SK-N-SH treated with all-trans-retinoic acid at 6 μM for 48 hours (cell line): ENCODE data around the gene CCDC102A.

ENCODE experiments used
- ATAC-seq: fragments of 200-7000 bp; cut with Tn5 transposase; 3 replicates; pipeline ENCODE4 v1.9.1; 2020; ENCODE audit warnings: mild to moderate bottlenecking, moderate library complexity
- ARNTL ChIP-seq: fragments of 450-650 bp; formaldehyde crosslinking; IDR thresholded peaks from 2 replicates; pipeline ENCODE4 v1.5.0; 2020; ENCODE audit warnings: low read depth, mild to moderate bottlenecking, moderate library complexity, borderline replicate concordance
- BACH2 ChIP-seq: fragments of 250-450 bp; sonication (Bioruptor Pico); IDR thresholded peaks from 2 replicates; pipeline ENCODE4 v1.9.0; 2021; ENCODE audit warnings: mild to moderate bottlenecking, borderline replicate concordance
- CREB5 ChIP-seq: fragments of 250-450 bp; sonication (Bioruptor Pico); IDR thresholded peaks from 2 replicates; pipeline ENCODE4 v1.5.1; 2020; ENCODE audit warnings: low read depth, mild to moderate bottlenecking, moderate library complexity
- CSDC2 ChIP-seq: fragments of 250-450 bp; sonication (Bioruptor Pico); IDR thresholded peaks from 2 replicates; pipeline ENCODE4 v1.5.0; 2020; ENCODE audit warnings: mild to moderate bottlenecking, moderate library complexity
- CSRNP3 ChIP-seq: fragments of 250-450 bp; sonication (Bioruptor Pico); IDR thresholded peaks from 2 replicates; pipeline ENCODE4 v1.5.1; 2021; ENCODE audit warnings: mild to moderate bottlenecking, moderate library complexity
- ESRRG ChIP-seq: fragments of 250-450 bp; sonication (Bioruptor Pico); IDR thresholded peaks from 2 replicates; pipeline ENCODE4 v1.6.1; 2021; ENCODE audit warnings: mild to moderate bottlenecking
- GLIS3 ChIP-seq: fragments of 250-450 bp; sonication (Bioruptor Pico); IDR thresholded peaks from 2 replicates; pipeline ENCODE4 v1.5.0; 2020; ENCODE audit warnings: mild to moderate bottlenecking, moderate library complexity
- ISL1 ChIP-seq: fragments of 250-450 bp; sonication (Bioruptor Pico); IDR thresholded peaks from 2 replicates; pipeline ENCODE4 v2.1.2; 2022; ENCODE audit warnings: mild to moderate bottlenecking, moderate library complexity
- PATZ1 ChIP-seq: fragments of 250-450 bp; sonication (Bioruptor Pico); IDR thresholded peaks from 2 replicates; pipeline ENCODE4 v1.8.0; 2020; ENCODE audit warnings: mild to moderate bottlenecking, moderate library complexity, borderline replicate concordance
- PPARA ChIP-seq: fragments of 250-450 bp; sonication (Bioruptor Pico); IDR thresholded peaks from 2 replicates; pipeline ENCODE4 v1.5.0; 2020; ENCODE audit warnings: mild to moderate bottlenecking, borderline replicate concordance
- SNAI2 ChIP-seq: fragments of 250-450 bp; sonication (Bioruptor Pico); IDR thresholded peaks from 2 replicates; pipeline ENCODE4 v1.5.0; 2020; ENCODE audit warnings: mild to moderate bottlenecking, moderate library complexity
- TCF4 ChIP-seq: fragments of 250-450 bp; sonication (Bioruptor Pico); IDR thresholded peaks from 2 replicates; pipeline ENCODE4 v1.8.0; 2021; ENCODE audit warnings: mild to moderate bottlenecking, moderate library complexity, borderline replicate concordance
- TOX ChIP-seq: fragments of 250-450 bp; sonication (Bioruptor Pico); IDR thresholded peaks from 2 replicates; pipeline ENCODE4 v1.8.0; 2021; ENCODE audit warnings: mild to moderate bottlenecking, moderate library complexity, borderline replicate concordance
- ZC3H10 ChIP-seq: fragments of 250-450 bp; sonication (Bioruptor Pico); IDR thresholded peaks from 2 replicates; pipeline ENCODE4 v1.5.1; 2021; ENCODE audit warnings: mild to moderate bottlenecking, moderate library complexity
- ZFP3 ChIP-seq: fragments of 250-450 bp; sonication (Bioruptor Pico); IDR thresholded peaks from 2 replicates; pipeline ENCODE4 v1.5.0; 2020; ENCODE audit warnings: mild to moderate bottlenecking, moderate library complexity
- ZFP30 ChIP-seq: fragments of 450-650 bp; formaldehyde crosslinking; IDR thresholded peaks from 2 replicates; pipeline ENCODE4 v1.5.0; 2022; ENCODE audit warnings: mild to moderate bottlenecking, moderate library complexity
- ZNF565 ChIP-seq: fragments of 450-650 bp; formaldehyde crosslinking; conservative IDR thresholded peaks from 2 replicates; pipeline ENCODE4 v1.5.0; 2020; ENCODE audit warnings: low read depth, mild to moderate bottlenecking, moderate library complexity
- ZNF70 ChIP-seq: fragments of 450-650 bp; formaldehyde crosslinking; IDR thresholded peaks from 2 replicates; pipeline ENCODE4 v1.5.0; 2020; ENCODE audit warnings: mild to moderate bottlenecking, moderate library complexity
- ZNF8 ChIP-seq: fragments of 450-650 bp; formaldehyde crosslinking; IDR thresholded peaks from 2 replicates; pipeline ENCODE4 v1.5.0; 2020; ENCODE audit warnings: mild to moderate bottlenecking, moderate library complexity
- TF ChIP-seq, protein P1 (sequence below): fragments of 250-450 bp; sonication (Bioruptor Pico); IDR thresholded peaks from 2 replicates; pipeline ENCODE4 v1.5.0; 2020; ENCODE audit warnings: mild to moderate bottlenecking, moderate library complexity

CCDC102A gene

DNA sequence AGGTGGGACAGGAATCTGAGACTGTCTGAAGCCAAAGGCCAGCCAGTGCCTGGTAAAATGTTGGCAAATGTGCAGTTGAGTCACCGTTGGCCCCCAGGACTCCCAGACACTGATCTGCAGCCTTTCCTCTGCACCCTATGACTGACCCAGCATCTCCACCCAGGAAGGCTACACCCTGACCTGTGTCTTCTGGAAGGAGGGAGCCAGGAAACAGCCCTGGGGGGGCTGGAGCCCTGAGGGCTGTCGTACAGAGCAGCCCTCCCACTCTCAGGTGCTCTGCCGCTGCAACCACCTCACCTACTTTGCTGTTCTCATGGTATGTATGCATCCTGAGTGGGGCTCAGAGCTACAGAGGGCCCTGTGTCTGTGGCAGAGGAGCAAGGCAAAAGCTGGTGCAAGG, 30.1 kb upstream of the CCDC102A start:
- no peak; the same call in 2 of the 3 replicates for ATAC-seq
- TF ChIP-seq ESRRG (CRISPR knock-in tag) = no peak
- no peak for TF ChIP-seq GLIS3 (CRISPR knock-in tag)
- no peak for TF ChIP-seq CSDC2 (CRISPR knock-in tag)
- TF ChIP-seq, protein P1, sequence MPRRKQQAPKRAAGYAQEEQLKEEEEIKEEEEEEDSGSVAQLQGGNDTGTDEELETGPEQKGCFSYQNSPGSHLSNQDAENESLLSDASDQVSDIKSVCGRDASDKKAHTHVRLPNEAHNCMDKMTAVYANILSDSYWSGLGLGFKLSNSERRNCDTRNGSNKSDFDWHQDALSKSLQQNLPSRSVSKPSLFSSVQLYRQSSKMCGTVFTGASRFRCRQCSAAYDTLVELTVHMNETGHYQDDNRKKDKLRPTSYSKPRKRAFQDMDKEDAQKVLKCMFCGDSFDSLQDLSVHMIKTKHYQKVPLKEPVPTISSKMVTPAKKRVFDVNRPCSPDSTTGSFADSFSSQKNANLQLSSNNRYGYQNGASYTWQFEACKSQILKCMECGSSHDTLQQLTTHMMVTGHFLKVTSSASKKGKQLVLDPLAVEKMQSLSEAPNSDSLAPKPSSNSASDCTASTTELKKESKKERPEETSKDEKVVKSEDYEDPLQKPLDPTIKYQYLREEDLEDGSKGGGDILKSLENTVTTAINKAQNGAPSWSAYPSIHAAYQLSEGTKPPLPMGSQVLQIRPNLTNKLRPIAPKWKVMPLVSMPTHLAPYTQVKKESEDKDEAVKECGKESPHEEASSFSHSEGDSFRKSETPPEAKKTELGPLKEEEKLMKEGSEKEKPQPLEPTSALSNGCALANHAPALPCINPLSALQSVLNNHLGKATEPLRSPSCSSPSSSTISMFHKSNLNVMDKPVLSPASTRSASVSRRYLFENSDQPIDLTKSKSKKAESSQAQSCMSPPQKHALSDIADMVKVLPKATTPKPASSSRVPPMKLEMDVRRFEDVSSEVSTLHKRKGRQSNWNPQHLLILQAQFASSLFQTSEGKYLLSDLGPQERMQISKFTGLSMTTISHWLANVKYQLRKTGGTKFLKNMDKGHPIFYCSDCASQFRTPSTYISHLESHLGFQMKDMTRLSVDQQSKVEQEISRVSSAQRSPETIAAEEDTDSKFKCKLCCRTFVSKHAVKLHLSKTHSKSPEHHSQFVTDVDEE (CRISPR knock-in tag) = no peak
- TF ChIP-seq CREB5 = no peak
- no peak for TF ChIP-seq ARNTL
- TF ChIP-seq PPARA (CRISPR knock-in tag) = no peak
- TF ChIP-seq TOX (CRISPR knock-in tag) = no peak
- no peak for TF ChIP-seq ZFP30 (CRISPR knock-in tag)
- TF ChIP-seq, all 23 proteins: peak for 0

- ATAC-seq = peak; percentile 13; the same call in 1 of the 3 replicates
- TF ChIP-seq CSDC2 (CRISPR knock-in tag) = no peak
- no peak for TF ChIP-seq SNAI2
- TF ChIP-seq ZNF565 (CRISPR knock-in tag) = no peak
- TF ChIP-seq PATZ1 (CRISPR knock-in tag) = no peak
- TF ChIP-seq ZNF70 (CRISPR knock-in tag) = no peak
- TF ChIP-seq ZFP3 = no peak
- TF ChIP-seq, protein P1 (CRISPR knock-in tag) = no peak
- no peak for TF ChIP-seq ISL1 (CRISPR knock-in tag)
- TF ChIP-seq GLIS3 (CRISPR knock-in tag) = no peak
- no peak for TF ChIP-seq BACH2 (CRISPR knock-in tag)
Measured at GRCh38 chr16:57565461-57565860, 29.1 kb upstream of the CCDC102A start.

DNA sequence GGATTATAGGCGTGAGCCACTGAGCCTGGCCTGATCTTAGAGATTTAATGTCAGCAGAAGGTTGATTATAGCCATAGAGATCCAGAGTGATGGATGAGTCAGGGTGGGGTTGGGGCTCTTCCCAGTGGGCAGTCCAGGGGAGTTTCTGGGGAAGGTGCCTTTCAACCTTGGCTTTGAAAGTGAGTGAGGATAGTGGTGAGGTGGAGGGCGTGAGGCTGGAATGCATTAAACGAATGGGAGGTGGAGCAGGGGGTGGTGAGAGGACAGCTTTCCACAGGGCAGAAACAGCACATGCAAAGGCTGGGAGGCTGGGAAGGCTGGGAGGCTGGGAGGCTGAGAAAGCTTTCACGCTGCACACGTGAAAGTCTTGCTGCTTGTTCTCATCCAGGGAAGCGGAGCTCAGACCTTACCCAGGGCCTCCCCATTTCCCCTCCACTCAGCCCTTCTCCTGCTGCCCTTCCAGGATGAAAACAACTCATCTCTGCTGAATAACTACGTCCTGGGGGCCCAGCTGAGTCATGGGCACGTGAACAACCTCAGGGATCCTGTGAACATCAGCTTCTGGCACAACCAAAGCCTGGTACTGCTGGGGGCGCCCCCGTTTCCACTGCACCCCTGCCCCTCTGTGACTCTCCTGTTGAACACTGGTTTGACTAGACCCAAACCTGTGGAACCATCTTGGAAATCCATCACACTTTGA, 28.4 kb upstream of the CCDC102A start:
- peak; percentile 48 for ATAC-seq
- TF ChIP-seq ZC3H10 (no peak), CSRNP3 (CRISPR knock-in tag) (no peak)

DNA sequence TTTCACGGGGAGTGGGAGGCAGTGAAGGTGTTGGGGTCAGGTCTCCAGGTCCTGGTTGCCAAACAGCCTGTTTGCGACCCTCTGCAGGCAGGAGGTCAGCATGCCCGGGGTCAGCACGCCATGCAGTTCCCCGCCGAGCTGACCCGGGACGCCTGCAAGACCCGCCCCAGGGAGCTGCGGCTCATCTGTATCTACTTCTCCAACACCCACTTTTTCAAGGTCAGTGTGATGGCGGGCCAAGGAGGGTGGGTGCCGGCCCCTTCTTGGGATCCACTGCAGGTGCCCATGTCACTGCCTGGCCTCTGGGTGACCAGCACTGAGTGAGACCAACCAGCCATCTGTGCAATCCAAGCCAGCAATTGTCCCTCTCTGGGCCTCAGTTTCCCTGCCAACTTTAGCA, 27.4 kb upstream of the CCDC102A start:
- no peak for ATAC-seq
- TF ChIP-seq TOX (CRISPR knock-in tag) (no peak), ESRRG (CRISPR knock-in tag) (no peak), ZNF8 (CRISPR knock-in tag) (no peak), ZNF565 (CRISPR knock-in tag) (no peak), SNAI2 (no peak), ARNTL (no peak), TCF4 (CRISPR knock-in tag) (no peak), ZC3H10 (no peak), PPARA (CRISPR knock-in tag) (no peak), ZNF70 (CRISPR knock-in tag) (no peak), ZFP3 (no peak), BACH2 (CRISPR knock-in tag) (no peak)
- TF ChIP-seq, protein P1 (CRISPR knock-in tag) = no peak
